Thoracic aorta (tissue), 2 donors: ENCODE data around the gene FAM78A. TPM values are rescaled to one million over a fixed set of nuclear protein-coding genes. Genes with fewer than 3 reads are reported as not detected.
A peak's percentile ranks its signal among the peaks of the same experiment; 100 is the strongest.

ENCODE experiments used
- ATAC-seq: fragments of 150-250 bp; one replicate; pipeline ENCODE4 v1.8.0; 2017; ENCODE audit warnings: low read depth; ENCODE audit not compliant: insufficient number of reproducible peaks, low FRiP score
- DNase-seq: peaks from one replicate; pipeline ENCODE4 v3.0.0-alpha.2; 2020; ENCODE audit warnings: low spot score
- H3K27ac ChIP-seq, 2 donors: fragments of 200-600 bp; sonication (generic); 1 replicate in 1 of 2; 2 replicates in 1 of 2; pipeline ENCODE4 v1.5.1; 2016; ENCODE audit warnings: mild to moderate bottlenecking in 2 of 2, moderate library complexity in 2 of 2
- H3K27me3 ChIP-seq: fragments of 200-600 bp; sonication (generic); replicated peaks from 2 replicates; pipeline ENCODE4 v1.6.0; 2016; ENCODE audit warnings: mild to moderate bottlenecking; ENCODE audit not compliant: insufficient read depth
- H3K36me3 ChIP-seq: fragments of 200-600 bp; sonication (generic); one replicate; pipeline ENCODE4 v1.5.1; 2016
- H3K4me1 ChIP-seq, 2 donors: fragments of 200-600 bp; sonication (generic); 1 replicate in 1 of 2; 2 replicates in 1 of 2; pipeline versions ENCODE4 v1.5.1 to v1.6.0; 2016; ENCODE audit warnings: low read depth in 2 of 2, mild to moderate bottlenecking in 1 of 2; ENCODE audit not compliant: control insufficient read depth in 1 of 2
- H3K4me3 ChIP-seq: fragments of 200-600 bp; sonication (generic); 2 replicates; pipeline ENCODE4 v1.5.1; 2016; ENCODE audit warnings: mild to moderate bottlenecking
- H3K9me3 ChIP-seq: fragments of 200-600 bp; sonication (generic); 2 replicates; pipeline ENCODE4 v1.5.1; 2016
- CTCF ChIP-seq: fragments of 200-600 bp; sonication (generic); IDR thresholded peaks from one replicate; pipeline ENCODE4 v1.5.1; 2019; ENCODE audit warnings: antibody characterized with exemption
- total RNA-seq, 2 donors: library from RNA; depleted of rRNA; stranded (reverse); fragments of >200 nt; gene quantifications; one replicate each; pipeline versions ENCODE4 v1.1.0 to v1.2.3, GENCODE V29; 2016

The FAM78A gene
- total RNA-seq, 2 donors from 2014 or later, result 5.0 to 5.7 TPM

GRCh38 chr9:131276891-131277286 is 579 bp upstream of the FAM78A start:
- Histone ChIP-seq H3K9me3 (no peaks in the 10 kb centered on the region), H3K4me3 (peak overlapping the region; percentile 77), H3K36me3 (no peaks in the 10 kb centered on the region), H3K27ac (no peak overlapping the region), H3K27me3 (no peaks in the 10 kb centered on the region), H3K4me1 (peaks cover 3 to 12% of the 10 kb centered on the region in 2 donors)
- TF ChIP-seq CTCF, result no peak
- ATAC-seq, result no peak
- DNase-seq, result no peak

- DNase-seq, result no peak
- H3K4me3 ChIP-seq, result peak overlapping the region; percentile 77
- no peak for TF ChIP-seq CTCF
- no peak for ATAC-seq
- H3K27me3 ChIP-seq, result no peaks in the 10 kb centered on the region
- H3K9me3 ChIP-seq, result no peaks in the 10 kb centered on the region
- H3K4me1 ChIP-seq, result peaks cover 3 to 12% of the 10 kb centered on the region in 2 donors
- no peaks in the 10 kb centered on the region for H3K36me3 ChIP-seq
- peak overlapping the region in 1 of 2 donors; percentile 44 for H3K27ac ChIP-seq
Observed at GRCh38 chr9:131275332-131276093, 797 bp downstream of the FAM78A start.

- H3K36me3 ChIP-seq, result no peaks in the 10 kb centered on the region
- DNase-seq (no peak), ATAC-seq (no peak)
- no peaks in the 10 kb centered on the region for H3K9me3 ChIP-seq
- no peaks in the 10 kb centered on the region for H3K27me3 ChIP-seq
- no peak for TF ChIP-seq CTCF
- H3K4me3 ChIP-seq, result peak overlapping the region; percentile 77
- H3K27ac ChIP-seq, result peak overlapping the region in 1 of 2 donors; percentile 44
- H3K4me1 ChIP-seq, result peaks cover 3 to 12% of the 10 kb centered on the region in 2 donors
Observed at GRCh38 chr9:131274674-131275331, 1.5 kb downstream of the FAM78A start.

- no peak for DNase-seq
- ATAC-seq, result no peak
- no peaks in the 10 kb centered on the region for H3K27me3 ChIP-seq
- peaks cover 3 to 12% of the 10 kb centered on the region in 2 donors for H3K4me1 ChIP-seq
- peak overlapping the region in 1 of 2 donors; percentile 44 for H3K27ac ChIP-seq
- peak overlapping the region; percentile 77 for H3K4me3 ChIP-seq
- TF ChIP-seq CTCF, result no peak
- no peaks in the 10 kb centered on the region for H3K9me3 ChIP-seq
- no peaks in the 10 kb centered on the region for H3K36me3 ChIP-seq
Observed at GRCh38 chr9:131273856-131274673, 2.2 kb downstream of the FAM78A start.
